Hepatocyte (in vitro differentiated cells): Measurements from ENCODE around the gene PARP2.

Experiments used
- EZH2 ChIP-seq: fragments of 200-600 bp; sonication (generic); IDR thresholded peaks from 2 replicates; pipeline ENCODE4 v1.6.1; 2016; ENCODE audit warnings: antibody characterized with exemption, mild to moderate bottlenecking, borderline replicate concordance
- TF ChIP-seq, protein P1 (sequence below): fragments of 200-600 bp; sonication (generic); IDR thresholded peaks from 2 replicates; pipeline ENCODE4 v1.5.1; 2016; ENCODE audit warnings: antibody characterized with exemption, mild to moderate bottlenecking; ENCODE audit not compliant: poor library complexity

GRCh38 chr14:20346713-20347112 is 3.3 kb downstream of the PARP2 start:
- TF ChIP-seq, protein P1, sequence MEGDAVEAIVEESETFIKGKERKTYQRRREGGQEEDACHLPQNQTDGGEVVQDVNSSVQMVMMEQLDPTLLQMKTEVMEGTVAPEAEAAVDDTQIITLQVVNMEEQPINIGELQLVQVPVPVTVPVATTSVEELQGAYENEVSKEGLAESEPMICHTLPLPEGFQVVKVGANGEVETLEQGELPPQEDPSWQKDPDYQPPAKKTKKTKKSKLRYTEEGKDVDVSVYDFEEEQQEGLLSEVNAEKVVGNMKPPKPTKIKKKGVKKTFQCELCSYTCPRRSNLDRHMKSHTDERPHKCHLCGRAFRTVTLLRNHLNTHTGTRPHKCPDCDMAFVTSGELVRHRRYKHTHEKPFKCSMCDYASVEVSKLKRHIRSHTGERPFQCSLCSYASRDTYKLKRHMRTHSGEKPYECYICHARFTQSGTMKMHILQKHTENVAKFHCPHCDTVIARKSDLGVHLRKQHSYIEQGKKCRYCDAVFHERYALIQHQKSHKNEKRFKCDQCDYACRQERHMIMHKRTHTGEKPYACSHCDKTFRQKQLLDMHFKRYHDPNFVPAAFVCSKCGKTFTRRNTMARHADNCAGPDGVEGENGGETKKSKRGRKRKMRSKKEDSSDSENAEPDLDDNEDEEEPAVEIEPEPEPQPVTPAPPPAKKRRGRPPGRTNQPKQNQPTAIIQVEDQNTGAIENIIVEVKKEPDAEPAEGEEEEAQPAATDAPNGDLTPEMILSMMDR = no peak
- no peak for TF ChIP-seq EZH2
